H1 (cell line): Measurements from ENCODE around the gene DTL. TPM values are rescaled to one million over a fixed set of nuclear protein-coding genes. Genes with fewer than 3 reads are reported as not detected.
"Not testable (repeated sequence)": the region's sequence is repeated elsewhere in the genome, so short reads cannot be mapped to it uniquely, and the experiment has no call there.

Source experiments
- CTCF ChIA-PET: fragments of 300-600 bp; sonication (Branson Sonifier 250); formaldehyde crosslinking; loops from one replicate; lab custom pipeline; 2021; ENCODE audit not compliant: partially characterized antibody; lab: Charles Lee
- POLR2A ChIA-PET: fragments of 300-600 bp; sonication (Branson Sonifier 250); formaldehyde crosslinking; loops from one replicate; lab custom pipeline; 2021; ENCODE audit warnings: inconsistent platforms; ENCODE audit not compliant: partially characterized antibody; lab: Charles Lee
- DNase-seq, 2 experiments: peaks; one replicate each; pipeline versions ENCODE4 v3.0.0 to v3.0.0-alpha.2; 2010 to 2022; ENCODE audit warnings: low spot score in 2 of 2, low read depth in 1 of 2, mixed read lengths in 1 of 2
- FAIRE-seq: peaks from 2 replicates; lab custom pipeline; 2011; peaks lifted over from hg19 to GRCh38; lab: Jason Lieb, UNC
- H2AFZ ChIP-seq: 2 replicates; pipeline ENCODE4 v1.8.1; 2012; ENCODE audit warnings: low read length, inconsistent platforms
- H2AK5ac ChIP-seq: 2 replicates; pipeline ENCODE4 v1.6.1; 2013; ENCODE audit warnings: low read depth, low read length
- H2BK120ac ChIP-seq: replicated peaks from 2 replicates; pipeline ENCODE3; 2013; ENCODE audit warnings: low read depth, low read length, inconsistent platforms
- H2BK12ac ChIP-seq: 2 replicates; pipeline ENCODE4 v1.6.1; 2013; ENCODE audit warnings: low read depth, low read length
- H2BK15ac ChIP-seq: 2 replicates; pipeline ENCODE4 v1.6.1; 2013; ENCODE audit warnings: low read length
- H2BK20ac ChIP-seq: 2 replicates; pipeline ENCODE4 v1.6.1; 2013; ENCODE audit warnings: low read length
- H2BK5ac ChIP-seq: 2 replicates; pipeline ENCODE4 v1.6.1; 2013; ENCODE audit warnings: low read depth, low read length
- H3K14ac ChIP-seq: 2 replicates; pipeline ENCODE4 v1.6.1; 2013; ENCODE audit warnings: inconsistent platforms; ENCODE audit not compliant: insufficient read length
- H3K18ac ChIP-seq: 2 replicates; pipeline ENCODE4 v1.6.1; 2013; ENCODE audit warnings: low read length; ENCODE audit errors: extremely low read depth
- H3K23ac ChIP-seq: 2 replicates; pipeline ENCODE4 v1.6.1; 2013; ENCODE audit warnings: inconsistent platforms; ENCODE audit not compliant: insufficient read length
- H3K23me2 ChIP-seq: 2 replicates; pipeline ENCODE4 v1.6.1; 2013; ENCODE audit warnings: low read depth, low read length
- H3K27ac ChIP-seq: 2 replicates; pipeline ENCODE4 v1.6.1; 2011; ENCODE audit warnings: low read depth, low read length, inconsistent platforms
- H3K27me3 ChIP-seq, 4 experiments: replicated peaks in 1 of 4; 1 replicate in 1 of 4; 2 replicates in 3 of 4; pipeline versions ENCODE4 v1.6.1 to v1.8.1; 2011 to 2013; ENCODE audit warnings: low read length in 3 of 4, mild to moderate bottlenecking in 3 of 4, inconsistent platforms in 2 of 4, mixed read lengths in 2 of 4, moderate library complexity in 1 of 4; ENCODE audit not compliant: control insufficient read depth in 3 of 4, insufficient read depth in 3 of 4; ENCODE audit errors: extremely low read depth in 1 of 4
- H3K36me3 ChIP-seq, 4 experiments: 2 replicates each; pipeline versions ENCODE4 v1.6.1 to v1.8.1; 2011 to 2013; ENCODE audit warnings: mild to moderate bottlenecking in 4 of 4, low read length in 3 of 4, moderate library complexity in 2 of 4, control low read depth in 1 of 4, inconsistent platforms in 1 of 4; ENCODE audit not compliant: insufficient read depth in 4 of 4, control insufficient read depth in 2 of 4
- H3K4ac ChIP-seq: replicated peaks from 2 replicates; pipeline ENCODE3; 2013; ENCODE audit warnings: low read length, low read depth, mixed read lengths, inconsistent platforms; ENCODE audit not compliant: insufficient read length
- H3K4me1 ChIP-seq, 4 experiments: replicated peaks in 1 of 4; 1 replicate in 1 of 4; 2 replicates in 3 of 4; pipeline versions ENCODE4 v1.6.1 to v1.8.1; 2011 to 2013; ENCODE audit warnings: low read length in 3 of 4, inconsistent platforms in 2 of 4, mixed read lengths in 1 of 4; ENCODE audit not compliant: insufficient read depth in 4 of 4, control insufficient read depth in 3 of 4
- H3K4me2 ChIP-seq, 2 experiments: 2 replicates each; pipeline versions ENCODE4 v1.6.1 to v1.8.1; 2011 to 2013; ENCODE audit warnings: low read depth in 2 of 2, low read length in 2 of 2, control low read depth in 1 of 2, inconsistent platforms in 1 of 2, mild to moderate bottlenecking in 1 of 2; ENCODE audit not compliant: insufficient read depth in 1 of 2
- H3K4me3 ChIP-seq, 4 experiments: fragments of 200-600, 300-600 bp in 1 of 4; sonication (generic), shearing (Covaris generic), sonication (Bioruptor Twin) in 1 of 4; 2 replicates each; pipeline versions ENCODE4 v1.5.1 to v1.8.1; 2011 to 2016; ENCODE audit warnings: low read length in 4 of 4, low read depth in 3 of 4, control low read depth in 2 of 4, inconsistent platforms in 2 of 4, mild to moderate bottlenecking in 2 of 4, mixed read lengths in 1 of 4, moderate library complexity in 1 of 4; ENCODE audit not compliant: insufficient read depth in 2 of 4; ENCODE audit errors: extremely low read depth in 1 of 4
- H3K56ac ChIP-seq: replicated peaks from 2 replicates; pipeline ENCODE3; 2013; ENCODE audit warnings: low read depth, mild to moderate bottlenecking, mixed read lengths, low read length, inconsistent platforms; ENCODE audit not compliant: insufficient read length
- H3K79me1 ChIP-seq: 2 replicates; pipeline ENCODE4 v1.6.1; 2013; ENCODE audit warnings: low read depth, low read length, control low read depth
- H3K79me2 ChIP-seq, 2 experiments: 2 replicates each; pipeline versions ENCODE4 v1.6.1 to v1.8.1; 2012 to 2013; ENCODE audit warnings: low read length in 2 of 2, mild to moderate bottlenecking in 2 of 2, inconsistent platforms in 1 of 2; ENCODE audit not compliant: insufficient read depth in 2 of 2, control insufficient read depth in 1 of 2
- H3K9ac ChIP-seq, 4 experiments: replicated peaks in 1 of 4; 1 replicate in 1 of 4; 2 replicates in 3 of 4; pipeline versions ENCODE4 v1.6.1 to v1.8.1; 2011 to 2013; ENCODE audit warnings: low read depth in 3 of 4, low read length in 3 of 4, control low read depth in 2 of 4, mild to moderate bottlenecking in 2 of 4, moderate library complexity in 2 of 4, inconsistent platforms in 1 of 4; ENCODE audit errors: extremely low read depth in 1 of 4
- H3K9me3 ChIP-seq, 2 experiments: 2 replicates each; pipeline versions ENCODE4 v1.6.1 to v1.8.1; 2012 to 2013; ENCODE audit warnings: mild to moderate bottlenecking in 2 of 2, moderate library complexity in 2 of 2, control low read depth in 1 of 2, inconsistent platforms in 1 of 2, low read depth in 1 of 2, low read length in 1 of 2, mixed read lengths in 1 of 2; ENCODE audit not compliant: insufficient read depth in 2 of 2
- H4K20me1 ChIP-seq, 2 experiments: replicated peaks in 1 of 2; 2 replicates each; pipeline versions ENCODE3 to v1.8.1; 2011 to 2013; ENCODE audit warnings: inconsistent platforms in 2 of 2, low read length in 2 of 2, mild to moderate bottlenecking in 1 of 2; ENCODE audit not compliant: insufficient read depth in 2 of 2, control insufficient read depth in 1 of 2
- H4K5ac ChIP-seq: 2 replicates; pipeline ENCODE4 v1.6.1; 2013; ENCODE audit warnings: low read length, low read depth, mixed read lengths, inconsistent platforms; ENCODE audit not compliant: insufficient read length
- H4K8ac ChIP-seq: 2 replicates; pipeline ENCODE4 v1.8.0; 2013; ENCODE audit warnings: mild to moderate bottlenecking, moderate library complexity, low read length, inconsistent platforms; ENCODE audit not compliant: insufficient read depth; ENCODE audit errors: extremely low read depth
- H4K91ac ChIP-seq: replicated peaks from 2 replicates; pipeline ENCODE3; 2013; ENCODE audit warnings: low read length, mixed read lengths, inconsistent platforms; ENCODE audit not compliant: insufficient read length
- polyA plus RNA-seq, 7 experiments: library from polyadenylated mRNA; depleted of rRNA in 3 of 7; stranded (reverse) in 5 of 7; unstranded in 2 of 7; fragments of >200 nt in 5 of 7; fragments of 200-250 nt in 2 of 7; gene quantifications; 1 replicate in 5 of 7; 2 replicates in 1 of 7; 4 replicates in 1 of 7; pipeline versions ENCODE4 v1.2.1 to v1.2.3, GENCODE V29; 2011 to 2013; ENCODE audit warnings: missing spikeins in 2 of 7, mixed read lengths in 2 of 7
- total RNA-seq: library from RNA; stranded (reverse); fragmentation: NEBNext Ultra II Directional; extraction: Animal tissue kit (Norgen Biotek cat#: 25700); gene quantifications from 2 replicates; pipeline ENCODE4 v1.2.1, GENCODE V29; 2021

Gene DTL
- total and polyA plus RNA-seq, 2 of the 8 experiments (the other 6 are each of a cell fraction or from before 2014, with no cell fraction given) = 36.0 to 46.9 TPM

- H2BK15ac ChIP-seq, H3K36me3 ChIP-seq, H4K20me1 ChIP-seq, H2BK20ac ChIP-seq, H3K9ac ChIP-seq, H3K4me3 ChIP-seq, H3K4me1 ChIP-seq, H2BK120ac ChIP-seq, H3K9me3 ChIP-seq, H3K14ac ChIP-seq, FAIRE-seq, H2AK5ac ChIP-seq, POLR2A ChIA-PET, H3K27ac ChIP-seq, H4K5ac ChIP-seq, H3K23me2 ChIP-seq, H3K79me1 ChIP-seq, H2AFZ ChIP-seq, H4K8ac ChIP-seq, H3K18ac ChIP-seq, H2BK5ac ChIP-seq, H3K27me3 ChIP-seq, H3K4ac ChIP-seq, H2BK12ac ChIP-seq, H4K91ac ChIP-seq, H3K56ac ChIP-seq, H3K4me2 ChIP-seq, DNase-seq, H3K23ac ChIP-seq: not testable (repeated sequence)
- CTCF ChIA-PET = interaction anchor here (1.8 to 2.2 kb wide), 2 partner anchors 10 to 12 kb away, joined by 8 to 9 read pairs; partner anchors contain the start of genes DTL and INTS7
- H3K79me2 ChIP-seq = peaks cover 0 to 55% of the 10 kb centered on the region in 2 experiments; a peak in 2 of 4 replicates
These were observed 12.6 kb upstream of the DTL start for GRCh38 chr1:212022908-212023307.
